ENCODE results near the gene AGXT. TPM values are rescaled to one million over a fixed set of nuclear protein-coding genes. Genes with fewer than 3 reads are reported as not detected.

The AGXT gene
- total and polyA plus RNA-seq, 2 of the 8 experiments (the other 6 are each of a cell fraction or from before 2014, with no cell fraction given): 0.03 TPM; not detected in 1

DNA sequence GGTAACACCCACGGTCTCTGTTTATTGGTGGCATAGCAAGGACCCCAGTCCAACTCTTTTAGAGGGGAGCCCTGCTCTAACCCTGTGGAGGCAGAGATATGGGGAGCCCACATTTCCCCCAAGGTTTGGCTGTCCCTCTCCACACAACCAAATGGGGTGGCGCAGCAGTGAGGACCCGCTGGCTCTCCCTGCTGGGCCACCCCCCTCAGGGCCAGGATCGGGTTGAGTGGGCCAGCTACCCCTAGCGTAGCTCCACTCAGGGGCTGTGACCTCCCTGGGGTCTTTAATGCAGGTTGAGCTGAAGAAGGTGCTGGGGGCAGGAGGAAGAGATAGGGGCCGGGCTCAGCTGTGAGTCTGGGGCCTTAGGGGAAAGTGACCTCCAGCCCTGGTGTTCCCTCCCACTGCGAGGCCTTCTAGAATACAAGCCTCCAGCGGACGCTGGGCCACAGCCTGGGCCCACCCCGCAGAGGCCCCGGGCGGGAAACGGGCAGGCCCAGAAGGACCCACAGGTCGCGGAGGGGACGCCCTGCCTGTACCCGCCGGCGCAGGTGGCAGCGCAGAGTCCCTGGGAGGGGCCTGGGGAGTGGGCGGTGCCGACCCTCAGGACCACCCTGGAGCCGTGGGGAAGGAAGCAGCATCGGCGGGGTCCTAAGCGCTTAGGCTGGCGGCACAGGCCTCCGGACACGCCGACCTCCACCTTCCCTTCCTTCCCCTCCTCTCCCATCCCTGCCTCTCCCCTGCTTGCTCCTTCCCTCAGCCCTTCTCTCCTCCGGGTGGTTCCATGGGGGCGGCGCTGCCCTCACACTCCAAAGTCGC is 47.1 kb downstream of the AGXT start (continued):
- TF ChIP-seq HDAC2 (IDR thresholded peaks at IDR 0.05; ENCODE audit: borderline replicate concordance in 1 of 2, low read depth in 2 of 2, low read length in 2 of 2): no peak
- TF ChIP-seq, protein P1, sequence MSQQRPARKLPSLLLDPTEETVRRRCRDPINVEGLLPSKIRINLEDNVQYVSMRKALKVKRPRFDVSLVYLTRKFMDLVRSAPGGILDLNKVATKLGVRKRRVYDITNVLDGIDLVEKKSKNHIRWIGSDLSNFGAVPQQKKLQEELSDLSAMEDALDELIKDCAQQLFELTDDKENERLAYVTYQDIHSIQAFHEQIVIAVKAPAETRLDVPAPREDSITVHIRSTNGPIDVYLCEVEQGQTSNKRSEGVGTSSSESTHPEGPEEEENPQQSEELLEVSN (IDR thresholded peaks at IDR 0.05): no peak
- no peak for TF ChIP-seq JUND (IDR thresholded peaks at IDR 0.05; ENCODE audit: low read length)
- no peak for TF ChIP-seq TCF12 (IDR thresholded peaks at IDR 0.05; ENCODE audit: low read depth, low read length)
- TF ChIP-seq RNF2 (IDR thresholded peaks at IDR 0.05; ENCODE audit: borderline replicate concordance, low read depth, low read length, missing control alignments, poor library complexity, severe bottlenecking): no peak

Data from H1 (cell line).